ENCODE measurements around the gene H2BK1.

The H2BK1 gene

DNA sequence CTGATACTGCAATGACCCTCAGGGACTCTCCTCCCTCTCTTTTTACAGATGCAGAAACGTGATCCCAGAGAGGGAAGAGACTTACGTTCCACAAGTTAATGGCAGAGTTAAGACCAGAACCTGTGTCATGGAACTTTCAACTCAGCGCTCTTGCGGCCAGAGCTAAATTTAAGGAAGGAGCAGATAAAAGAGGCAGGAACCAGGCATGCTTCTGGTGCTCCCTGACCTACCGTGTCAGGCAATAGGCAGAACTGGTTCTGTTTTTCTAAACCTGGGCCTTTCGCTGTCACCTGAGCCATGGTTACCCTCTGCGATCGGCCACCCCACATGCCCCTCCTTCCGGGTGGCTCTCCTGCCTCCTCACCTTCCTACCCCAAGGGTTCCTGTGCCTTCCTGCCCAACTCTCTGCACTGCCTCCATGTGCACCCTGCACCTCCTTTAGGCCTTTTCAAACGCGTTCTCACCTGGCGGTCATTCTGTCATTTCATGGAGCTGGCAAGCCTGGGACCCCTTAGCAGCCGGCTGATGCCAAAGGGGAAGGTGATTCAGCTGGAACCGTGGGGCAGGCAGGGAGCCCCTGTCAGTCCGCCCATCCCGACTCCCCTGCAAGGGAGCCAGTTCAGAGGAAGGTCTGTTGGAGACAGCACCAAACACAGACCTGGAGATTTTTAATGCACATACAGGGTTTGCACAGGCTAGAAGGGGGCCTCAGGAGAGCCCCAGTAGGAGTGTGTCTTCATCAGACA, 35.1 kb downstream of the H2BK1 start:
- DNase-seq, result no peak

DNA sequence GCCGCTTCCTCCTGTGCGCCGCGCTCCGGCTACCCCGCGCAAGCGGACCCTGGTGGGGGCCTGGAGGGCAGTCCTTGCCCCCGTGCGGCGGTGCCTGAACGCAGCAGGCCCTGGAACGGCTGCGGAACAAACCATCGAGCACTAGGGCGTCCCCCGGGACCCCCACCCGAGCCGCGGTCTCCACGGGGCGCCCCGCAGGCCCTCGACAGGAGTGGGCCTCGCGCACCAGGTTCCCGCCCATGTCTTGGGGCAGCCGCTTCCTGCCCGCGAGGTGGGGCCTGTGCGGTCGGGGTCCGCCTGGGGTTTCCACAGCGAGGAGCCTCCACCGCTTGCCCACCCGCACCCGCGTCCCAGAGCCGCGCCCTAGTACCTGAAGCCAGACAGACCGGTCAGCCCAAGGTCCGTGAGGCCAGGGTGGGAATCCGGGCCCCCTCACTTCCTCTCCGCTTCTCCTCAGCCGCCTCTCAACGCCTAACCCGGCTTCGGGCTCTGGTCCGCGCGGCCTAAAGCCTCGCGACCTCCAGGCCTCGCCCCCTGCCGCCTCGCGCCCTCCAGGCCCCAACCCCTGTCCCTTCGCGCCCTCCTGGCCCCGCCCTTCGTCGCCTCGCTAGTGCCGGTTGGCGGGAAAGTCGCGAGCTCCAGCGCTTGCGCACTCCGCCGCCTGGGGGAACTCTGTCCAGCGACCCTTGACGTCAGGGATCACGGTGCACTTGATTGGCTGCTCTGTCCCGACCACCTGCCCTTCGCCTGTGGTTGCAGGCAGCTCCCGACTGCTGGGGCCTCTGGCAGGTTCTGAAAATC, 35.8 kb downstream of the H2BK1 start:
- peak; percentile 22 for DNase-seq

DNA sequence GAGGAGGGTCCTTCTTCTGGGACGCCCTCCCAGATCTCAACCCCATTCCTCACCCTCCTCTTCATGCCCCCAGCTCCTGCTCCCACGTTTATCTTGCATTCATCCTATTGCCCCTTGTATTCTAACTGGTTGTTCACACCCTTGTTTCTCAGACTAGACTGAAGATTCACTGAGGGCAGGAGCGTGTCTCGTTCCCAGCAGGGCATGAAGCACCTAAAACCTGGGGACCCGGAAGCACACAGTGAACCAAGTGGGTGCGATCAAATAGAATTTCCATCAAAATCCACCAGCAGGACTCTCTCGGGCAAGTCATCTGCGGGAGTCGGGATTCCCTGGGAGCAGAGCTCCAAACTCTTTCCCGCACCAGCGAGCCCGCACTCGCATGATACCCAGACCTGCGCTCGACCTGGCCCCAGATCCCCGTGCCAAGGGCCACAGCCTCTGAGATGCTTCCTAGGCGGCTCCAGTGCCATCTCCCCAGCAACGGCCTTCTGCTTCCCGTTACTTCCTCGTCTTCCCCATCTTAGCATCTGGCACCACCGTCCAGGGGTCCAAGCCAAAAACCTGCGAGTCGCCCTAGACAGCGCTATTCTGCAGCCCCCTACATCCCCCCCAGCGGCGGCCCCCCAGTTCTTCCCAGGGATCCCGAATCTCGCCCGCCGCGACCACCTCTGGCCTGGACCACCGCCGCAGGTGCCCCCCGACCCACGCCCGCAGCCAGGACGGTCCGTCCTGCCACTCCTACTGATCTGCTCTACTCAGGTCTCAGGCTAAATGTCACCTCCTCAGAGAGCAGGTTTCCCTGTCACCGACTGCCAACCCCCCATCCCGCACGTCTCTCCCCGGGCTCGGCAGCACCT, 36.7 kb downstream of the H2BK1 start:
- no peak for DNase-seq

DNA sequence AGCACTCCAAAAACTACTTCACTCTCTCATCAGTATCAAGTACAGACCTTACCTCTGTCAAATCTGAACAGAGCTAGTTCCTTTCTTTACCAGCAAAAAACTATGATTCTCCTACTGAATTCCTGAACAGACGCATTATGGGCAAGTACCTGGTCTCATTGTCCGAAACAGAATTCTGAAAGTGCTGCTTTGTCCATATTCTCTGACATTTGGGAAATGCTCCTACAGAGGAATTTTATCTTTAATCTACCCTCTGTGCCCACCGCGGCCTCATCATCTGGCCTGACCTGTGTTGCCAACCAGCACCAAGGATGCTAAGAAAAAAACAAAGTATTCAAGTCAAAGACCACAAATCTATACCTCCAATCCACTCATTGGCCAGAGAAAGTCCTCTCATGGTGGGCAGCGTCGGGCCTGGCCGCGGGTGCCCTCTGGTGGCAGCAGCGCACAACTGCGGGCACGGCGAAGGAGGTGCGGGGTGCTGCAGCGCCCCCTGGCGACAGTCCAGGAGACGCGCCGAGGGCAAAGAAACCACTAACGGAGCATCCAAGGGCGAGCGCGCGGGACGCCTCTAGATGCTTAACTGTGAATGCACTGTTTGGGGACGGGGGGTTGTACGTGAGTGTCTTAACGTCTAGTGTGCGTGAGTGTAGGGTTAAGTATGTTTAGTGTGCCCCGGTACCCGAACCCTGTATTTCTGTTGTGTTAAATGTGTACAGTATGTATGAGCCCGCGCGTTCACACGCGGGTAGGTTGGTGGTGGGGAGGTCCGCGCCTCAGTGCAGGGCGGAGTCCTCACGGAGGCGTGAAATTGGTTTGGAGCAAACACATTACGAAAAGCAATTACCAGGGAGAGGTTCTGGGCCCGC, 37.8 kb downstream of the H2BK1 start:
- peak; percentile 83 for DNase-seq

DNA sequence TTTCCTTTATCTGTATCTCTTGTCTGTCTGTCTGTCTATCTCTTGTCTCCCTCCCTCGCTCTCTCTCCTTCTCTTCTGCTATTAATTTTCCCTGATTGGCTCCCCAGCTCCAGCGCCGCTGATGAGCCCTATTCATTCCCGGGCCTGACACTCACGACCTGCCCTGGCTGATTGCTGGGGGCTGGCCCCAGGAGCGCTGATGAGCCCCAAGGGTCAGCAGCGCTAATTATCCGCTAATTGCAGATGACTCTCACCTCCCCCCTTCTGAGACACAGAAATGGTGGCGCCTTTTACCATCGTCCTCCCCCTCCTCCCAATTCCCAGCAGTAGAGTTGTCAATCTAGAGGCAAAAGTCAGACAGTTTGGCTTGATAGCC, 41.5 kb downstream of the H2BK1 start:
- DNase-seq, result no peak

DNA sequence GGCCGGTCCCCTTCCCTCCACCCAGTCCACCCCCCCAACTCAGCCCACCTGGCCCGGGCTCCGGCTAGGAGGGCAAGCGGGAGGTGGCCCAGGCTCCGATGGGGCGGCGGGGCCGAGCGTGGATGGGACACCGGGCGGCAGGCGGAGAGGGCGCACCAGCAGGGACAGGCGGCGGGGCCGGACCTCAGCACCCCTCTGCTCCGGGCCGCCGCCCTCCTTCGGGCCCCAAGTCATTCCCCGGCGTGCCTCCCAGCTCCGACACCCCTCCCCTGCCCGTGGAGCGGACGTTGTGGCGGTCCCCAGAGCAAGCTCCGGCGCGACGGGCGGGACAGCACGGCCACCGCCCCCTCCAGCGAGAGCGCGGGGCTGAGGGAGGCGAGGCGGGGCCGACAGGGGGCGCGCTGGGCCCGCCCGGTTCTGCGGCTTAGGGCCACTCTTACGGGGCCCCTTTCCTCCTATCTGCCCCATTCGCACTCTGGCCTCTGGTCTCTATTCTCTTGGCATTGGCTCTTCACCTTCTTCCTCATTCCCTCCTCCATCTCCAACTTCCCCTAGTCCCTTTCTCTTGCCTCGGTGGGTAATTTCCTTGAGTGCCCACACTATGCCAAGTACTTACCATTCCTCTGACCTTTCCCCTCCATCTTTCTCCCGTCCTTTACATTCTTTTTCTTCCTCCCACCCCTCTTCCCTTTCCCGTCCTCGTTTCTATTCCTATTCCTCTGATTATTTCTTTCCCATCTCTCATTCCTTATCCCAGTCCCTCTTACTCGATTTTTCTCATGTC, 42.1 kb downstream of the H2BK1 start:
- DNase-seq, result peak; percentile 64

DNA sequence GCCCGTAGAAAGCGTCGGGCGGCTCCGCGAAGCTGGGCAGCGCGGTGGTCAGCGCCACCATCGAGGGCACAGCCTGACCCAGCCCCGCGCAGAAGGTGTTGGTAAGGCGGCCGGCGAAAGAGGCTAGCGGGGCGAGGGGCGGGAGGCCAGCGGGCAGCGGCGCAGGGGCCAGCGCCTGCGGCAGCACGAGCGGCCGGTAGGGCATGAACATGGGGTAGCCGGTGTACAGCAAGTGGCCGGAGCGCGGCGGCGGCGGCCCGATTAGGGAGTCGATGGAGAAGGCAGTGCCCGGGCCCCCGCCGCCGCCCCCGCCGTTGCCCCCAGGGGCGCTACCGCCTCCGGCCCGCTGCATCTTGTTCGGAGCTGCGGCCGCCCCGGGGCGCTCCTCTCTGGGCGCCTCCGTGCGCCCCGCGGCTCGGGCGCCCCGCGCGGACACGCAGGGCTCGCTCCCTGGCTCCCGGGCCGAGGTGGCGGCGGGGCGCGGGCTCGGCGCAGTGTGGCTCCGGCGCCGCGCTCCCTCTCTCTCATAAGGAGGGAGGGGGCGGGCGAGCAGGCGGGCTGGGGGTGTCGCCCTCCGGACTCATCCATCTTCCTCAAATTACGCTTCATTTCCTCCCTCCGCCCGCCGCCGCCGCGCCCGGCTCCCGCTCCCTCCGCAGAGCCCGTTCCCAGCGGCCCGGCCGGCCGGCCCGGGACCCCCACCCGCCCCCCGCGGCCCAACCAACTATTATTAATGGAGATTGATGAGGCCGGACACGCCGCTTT, 42.9 kb downstream of the H2BK1 start, which contains the start of gene GBX1:
Gene GBX1, minus strand, starts transcription at position 498 of the 765 bp plus-strand sequence. Its CDS starts 146 bp downstream, at position 352.
- DNase-seq, result no peak

DNA sequence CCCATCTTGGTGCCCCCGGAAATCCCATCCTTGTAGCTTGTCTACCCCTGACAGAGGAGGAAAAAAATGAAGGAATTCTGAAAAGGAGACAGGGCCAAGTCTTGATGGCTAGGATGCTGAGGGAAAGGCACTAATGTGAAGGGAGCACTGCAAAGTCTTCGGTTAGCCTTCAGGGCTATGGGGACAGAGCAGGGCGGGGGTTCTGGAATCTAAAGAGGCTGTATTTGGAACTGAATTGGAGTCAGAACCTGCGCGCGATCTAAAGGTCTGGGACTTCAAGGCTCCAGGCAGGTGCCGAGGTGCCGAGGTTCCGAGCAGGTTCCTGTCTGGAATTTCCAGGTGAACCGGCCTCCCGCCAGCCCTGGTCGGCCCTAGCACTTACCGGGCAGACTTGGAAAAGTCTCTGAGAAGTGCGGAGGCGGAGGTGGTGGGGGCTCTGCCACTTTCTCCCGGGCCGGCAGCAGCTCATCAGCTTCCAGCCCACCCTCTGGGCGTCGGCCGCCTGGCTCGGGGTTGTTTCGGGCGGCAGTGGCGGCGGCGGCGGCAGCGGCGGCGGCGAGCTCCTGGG, 43.6 kb downstream of the H2BK1 start:
- DNase-seq, result no peak

DNA sequence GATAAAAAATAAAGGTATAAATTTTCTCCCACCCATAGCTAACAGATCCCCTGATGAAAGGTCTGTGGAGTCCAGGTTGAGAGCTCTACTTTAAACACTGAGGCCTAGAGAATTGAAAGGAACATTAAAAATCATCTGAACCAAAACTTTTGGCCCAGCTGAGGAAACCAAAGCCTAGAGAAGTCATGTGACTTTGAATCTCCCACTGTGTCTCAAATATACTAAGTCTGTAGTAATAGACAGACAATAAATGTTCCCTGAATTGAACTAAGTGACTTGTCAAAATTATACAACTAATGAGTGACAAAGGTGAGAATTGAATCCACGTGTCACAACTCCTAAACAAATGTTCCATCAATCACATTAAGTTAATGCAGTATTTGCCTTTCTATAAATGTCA, 48.5 kb downstream of the H2BK1 start:
- no peak for DNase-seq

Data from CD4-positive, alpha-beta T cell treated with Interleukin-17A for 1 hour (primary cell).